Ramos (cell line): ENCODE results near the gene RILPL1.
"Not testable (repeated sequence)": the region's sequence is repeated elsewhere in the genome, so short reads cannot be mapped to it uniquely, and the experiment has no call there.

ENCODE experiments used
- in situ Hi-C: fragments of 300-500 bp; cut with MboI; formaldehyde crosslinking; loops from one replicate; pipeline ENCODE4 v1.14.3; 2022; ENCODE audit warnings: low sequenced_read_pairs; ENCODE audit not compliant: unreplicated experiment

The RILPL1 gene

DNA sequence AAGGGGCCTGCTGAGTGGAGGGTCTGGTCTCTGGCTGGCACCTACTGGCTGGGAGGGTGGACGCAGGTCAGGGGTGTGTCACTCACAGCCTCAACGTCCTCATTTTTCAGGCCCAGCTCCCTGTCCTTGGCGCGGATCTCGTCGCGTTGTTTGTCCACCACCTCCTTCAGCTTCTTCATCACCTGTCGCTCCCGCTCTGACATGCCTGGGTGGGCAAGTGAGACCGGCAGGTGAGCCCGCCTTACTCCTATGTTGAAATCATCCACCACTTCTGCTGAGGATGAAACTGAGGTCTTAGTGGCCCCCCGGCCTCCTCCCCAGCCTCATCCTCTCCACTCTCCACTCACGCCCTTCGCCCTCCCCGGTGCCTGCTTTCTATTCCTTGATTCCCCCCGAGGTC, 34.2 kb downstream of the RILPL1 start:
- in situ Hi-C loops, result no loop called here

DNA sequence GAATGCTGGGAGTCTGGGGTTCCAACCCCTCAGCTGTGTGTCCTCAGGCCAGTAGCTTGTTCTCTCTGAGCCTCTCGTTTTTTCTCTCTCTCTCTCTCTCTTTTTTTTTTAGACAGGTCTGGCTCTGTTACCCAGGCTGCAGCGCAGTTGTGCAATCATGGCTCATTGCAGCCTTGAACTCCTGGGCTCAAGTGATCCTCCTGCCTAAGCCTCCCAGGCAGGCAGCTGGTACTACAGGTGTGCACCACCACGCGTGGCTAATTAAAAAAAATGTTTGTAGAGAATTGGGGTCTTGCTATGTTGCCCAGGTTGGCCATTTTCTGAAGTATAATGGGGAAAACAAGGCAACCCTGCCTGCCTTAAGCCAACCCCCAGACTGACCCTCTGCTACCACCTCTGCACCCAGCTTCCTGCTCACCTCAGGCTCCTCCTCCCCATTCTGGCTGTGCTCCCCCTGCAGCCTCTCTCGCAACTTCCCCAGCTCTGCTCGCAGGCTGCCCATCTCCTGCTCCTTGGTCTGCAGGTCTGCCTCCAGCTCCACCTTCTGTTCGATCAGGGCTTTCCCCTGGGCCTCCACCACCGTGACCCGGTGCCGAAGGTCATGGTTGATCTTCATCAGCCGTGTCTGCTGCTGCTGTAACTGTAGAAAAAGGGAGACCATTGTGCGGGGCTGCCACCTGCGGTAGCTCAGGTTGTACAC, 35.2 kb downstream of the RILPL1 start:
- in situ Hi-C loops, result no loop called here

GRCh38 chr12:123497065-123497464, 36.5 kb downstream of the RILPL1 start:
- in situ Hi-C loops, result no loop called here

DNA sequence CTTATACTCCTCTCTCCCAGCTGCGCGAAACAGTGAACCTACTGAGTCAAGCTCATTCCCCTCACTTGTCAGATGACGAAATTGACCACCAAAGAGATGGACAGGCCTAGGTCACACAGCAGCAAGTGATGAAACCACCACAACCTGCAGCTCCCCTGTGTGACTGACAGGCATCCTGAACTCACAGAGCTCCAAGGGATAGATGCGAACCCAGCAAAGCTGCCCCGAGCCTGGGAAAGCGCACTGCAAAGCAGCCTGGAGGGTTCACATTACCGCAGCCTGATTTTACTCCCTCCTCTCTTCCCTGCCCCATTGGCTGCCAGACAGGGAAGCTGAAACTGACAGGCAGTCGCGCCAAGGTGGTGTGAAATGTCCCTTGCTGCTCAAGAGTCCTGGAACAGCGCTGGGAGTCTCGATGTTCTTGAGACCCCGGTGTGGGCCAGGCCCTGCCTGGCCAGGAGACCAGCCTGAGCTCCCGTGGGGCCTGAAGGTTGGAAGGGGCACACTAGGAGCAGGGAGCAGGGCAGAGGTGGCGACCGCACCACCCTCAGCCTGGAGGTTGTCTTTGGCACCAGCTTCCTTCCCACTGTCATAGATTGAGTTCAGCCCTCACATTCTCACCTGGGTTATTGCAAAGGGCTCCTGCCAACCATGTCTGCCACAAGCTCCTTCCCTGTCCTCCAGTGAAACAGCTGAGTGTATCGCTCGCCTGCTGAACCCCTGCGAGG, 39.2 kb downstream of the RILPL1 start:
- in situ Hi-C loops, result no loop called here

DNA sequence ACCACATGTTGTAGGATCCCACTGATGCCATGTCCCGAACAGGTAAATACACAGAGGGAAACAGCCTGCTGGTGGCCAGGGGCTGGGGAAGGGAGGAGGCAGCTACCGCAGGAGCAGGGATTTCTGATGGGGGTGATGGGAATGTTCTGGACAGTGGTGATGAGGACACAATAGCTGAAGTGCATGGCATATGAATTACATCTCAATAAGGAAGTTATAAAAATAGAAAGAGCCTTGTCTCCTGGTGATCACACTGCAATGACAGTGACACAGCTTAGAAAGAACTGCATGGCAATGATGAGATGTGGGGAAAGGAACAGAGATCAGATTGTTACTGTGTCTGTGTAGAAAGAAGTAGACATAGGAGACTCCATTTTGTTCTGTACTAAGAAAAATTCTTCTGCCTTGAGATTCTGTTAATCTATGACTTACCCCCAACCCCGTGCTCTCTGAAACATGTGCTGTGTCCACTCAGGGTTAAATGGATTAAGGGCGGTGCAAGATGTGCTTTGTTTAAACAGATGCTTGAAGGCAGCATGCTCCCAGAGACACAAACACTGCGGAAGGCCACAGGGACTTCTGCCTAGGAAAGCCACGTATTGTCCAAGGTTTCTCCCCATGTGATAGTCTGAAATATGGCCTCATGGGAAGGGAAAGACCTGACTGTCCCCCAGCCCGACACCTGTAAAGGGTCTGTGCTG, 41.0 kb downstream of the RILPL1 start:
- in situ Hi-C loops, result not testable (repeated sequence)

DNA sequence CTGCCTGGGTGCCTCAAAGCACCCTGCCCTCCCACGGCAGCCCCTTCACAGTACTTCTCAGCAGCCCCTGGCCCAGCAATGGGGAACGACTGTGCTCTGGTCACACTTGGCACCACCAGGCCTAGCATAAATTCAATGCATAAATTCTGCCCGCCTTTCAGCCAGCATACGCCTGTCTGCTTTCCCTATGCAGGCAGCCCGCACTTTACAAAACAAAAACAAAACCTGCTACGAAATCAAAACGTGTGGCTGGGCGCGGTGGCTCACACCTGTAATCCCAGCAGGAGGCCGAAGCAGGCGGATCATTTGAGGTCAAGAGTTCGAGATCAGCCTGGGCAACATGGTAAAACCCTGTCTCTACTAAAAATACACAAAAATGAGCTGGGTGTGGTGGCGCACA, 42.0 kb downstream of the RILPL1 start:
- in situ Hi-C loops, result no loop called here

DNA sequence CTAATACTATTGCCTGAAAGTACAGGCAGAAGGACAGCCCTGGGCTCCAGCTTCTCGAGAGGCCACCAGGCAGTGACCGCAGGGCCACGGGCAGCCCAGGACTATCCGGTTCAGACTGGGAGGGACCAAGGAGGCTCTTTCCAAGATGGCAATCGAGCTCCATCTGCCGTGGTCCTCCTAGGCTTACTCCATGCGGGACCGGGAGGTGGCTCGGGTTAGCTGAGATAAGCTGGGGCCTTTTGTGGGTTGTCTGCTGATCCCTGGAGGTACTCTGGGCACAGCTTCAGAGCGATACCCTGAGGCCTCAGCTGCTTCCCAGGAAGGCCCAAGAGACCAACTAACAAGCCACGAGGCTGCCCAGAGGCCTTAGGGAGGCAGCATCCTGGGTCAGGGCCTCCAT, 42.5 kb downstream of the RILPL1 start:
- in situ Hi-C loops, result no loop called here

DNA sequence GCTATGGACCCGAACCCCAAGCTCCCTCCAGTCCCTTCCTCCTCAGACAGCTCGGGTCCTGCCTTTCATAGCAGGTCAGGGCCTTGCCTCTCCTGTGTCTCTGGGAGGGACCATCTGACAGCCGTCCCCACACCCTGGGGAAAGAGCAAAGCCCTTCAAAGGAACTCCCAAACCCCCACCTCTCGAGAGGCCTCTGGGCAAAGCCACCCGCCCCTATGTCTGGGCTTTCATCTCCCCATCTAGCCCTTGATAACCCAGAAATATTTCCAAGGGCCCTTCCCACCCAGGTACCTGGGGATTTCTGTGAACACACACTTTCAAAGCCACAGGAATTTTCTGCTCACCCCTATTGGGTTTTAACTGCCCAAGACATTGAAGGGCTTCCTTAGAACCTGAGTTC, 43.4 kb downstream of the RILPL1 start:
- in situ Hi-C loops, result no loop called here

- in situ Hi-C loops, result no loop called here
Observed at GRCh38 chr12:123489580-123489979, 43.9 kb downstream of the RILPL1 start.

GRCh38 chr12:123488539-123489230, 44.8 kb downstream of the RILPL1 start:
- in situ Hi-C loops, result no loop called here

DNA sequence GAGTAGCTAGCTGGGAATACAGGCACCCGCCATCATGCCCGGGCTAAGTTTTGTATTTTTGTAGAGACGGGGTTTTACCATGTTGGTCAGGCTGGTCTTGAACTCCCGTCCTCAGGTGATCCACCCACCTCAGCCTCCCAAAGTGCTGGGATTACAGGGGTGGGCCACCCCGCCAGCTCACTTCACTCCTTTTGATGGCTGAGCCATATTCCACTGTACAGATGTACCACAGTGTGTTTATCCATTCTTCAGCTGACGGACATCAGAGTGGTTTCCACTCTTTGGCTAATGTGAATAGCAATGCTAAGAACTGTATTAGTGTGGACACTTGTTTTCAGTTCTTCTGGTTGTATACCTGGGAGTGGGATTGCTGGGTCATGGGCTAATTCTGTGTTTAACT, 46.1 kb downstream of the RILPL1 start:
- in situ Hi-C loops, result no loop called here

- in situ Hi-C loops, result no loop called here
Observed at GRCh38 chr12:123485756-123486155, 47.8 kb downstream of the RILPL1 start.

DNA sequence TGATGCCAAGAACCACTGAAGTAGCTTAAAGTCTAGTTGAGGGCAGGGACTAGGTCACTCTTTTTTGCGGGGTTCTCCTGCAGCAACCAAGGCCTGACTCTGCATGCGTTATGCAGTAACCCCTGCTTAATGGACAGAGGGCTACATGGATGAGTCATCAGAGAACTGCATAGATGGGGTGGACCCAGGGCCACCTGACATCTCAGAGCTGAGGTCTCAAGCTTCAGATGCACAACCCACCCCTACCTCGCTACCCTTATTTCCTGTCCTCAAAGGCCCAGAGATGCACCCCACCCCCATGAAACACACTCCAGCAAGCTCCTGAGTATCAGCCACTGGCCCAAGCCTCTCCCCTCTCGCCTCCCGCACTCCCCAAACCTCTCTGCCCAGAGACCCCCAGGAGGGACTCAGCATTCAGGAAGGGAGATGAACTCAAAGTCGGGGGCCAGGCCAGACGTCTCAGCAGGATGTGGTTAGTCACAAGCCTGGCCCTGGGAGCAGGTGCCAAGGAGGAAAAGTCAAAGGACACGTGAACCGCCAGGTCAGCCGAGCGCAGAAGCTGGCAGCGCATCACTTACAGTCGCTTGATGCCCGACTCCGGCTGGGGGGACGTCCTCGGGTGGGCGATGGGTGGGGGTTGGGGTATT, 49.8 kb downstream of the RILPL1 start:
- in situ Hi-C loops, result no loop called here

DNA sequence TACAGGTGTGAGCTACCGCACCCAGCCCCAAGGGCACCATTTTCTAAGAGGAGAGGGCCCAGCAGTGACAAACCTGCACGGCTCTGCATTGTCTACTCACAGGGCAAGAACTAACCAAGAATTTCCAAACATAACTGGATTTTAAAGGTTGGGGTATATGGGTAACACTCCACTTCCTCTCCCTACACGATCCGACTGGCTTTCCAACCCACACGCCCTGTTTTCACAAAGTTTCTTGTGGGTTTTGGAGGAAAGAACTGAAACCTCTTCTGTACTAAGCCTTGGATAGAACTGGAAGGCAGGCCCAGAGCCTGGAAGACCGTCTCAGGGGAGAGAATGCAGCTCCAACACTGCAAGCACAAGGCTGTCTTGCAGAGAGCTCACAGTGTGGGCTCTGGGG, 50.6 kb downstream of the RILPL1 start:
- in situ Hi-C loops, result no loop called here

DNA sequence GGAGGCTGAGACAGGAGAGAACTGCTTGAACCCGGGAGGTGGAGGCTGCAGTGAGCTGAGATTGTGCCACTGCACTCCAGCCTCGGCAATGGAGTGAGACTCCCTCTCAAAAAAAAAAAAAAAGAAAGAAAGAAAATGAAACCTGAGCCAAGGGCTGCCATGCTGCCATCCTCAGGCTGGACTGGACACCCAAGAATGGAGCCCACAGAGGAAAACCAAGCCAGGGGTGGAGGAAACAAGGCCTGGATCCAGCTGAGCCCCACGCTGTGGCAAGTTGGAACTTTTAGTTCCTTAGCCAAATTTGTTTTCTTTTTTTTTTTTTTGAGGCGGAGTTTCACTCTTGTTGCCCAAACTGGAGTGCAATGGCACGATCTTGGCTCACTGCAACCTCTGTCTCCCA, 52.3 kb downstream of the RILPL1 start:
- in situ Hi-C loops, result not testable (repeated sequence)

DNA sequence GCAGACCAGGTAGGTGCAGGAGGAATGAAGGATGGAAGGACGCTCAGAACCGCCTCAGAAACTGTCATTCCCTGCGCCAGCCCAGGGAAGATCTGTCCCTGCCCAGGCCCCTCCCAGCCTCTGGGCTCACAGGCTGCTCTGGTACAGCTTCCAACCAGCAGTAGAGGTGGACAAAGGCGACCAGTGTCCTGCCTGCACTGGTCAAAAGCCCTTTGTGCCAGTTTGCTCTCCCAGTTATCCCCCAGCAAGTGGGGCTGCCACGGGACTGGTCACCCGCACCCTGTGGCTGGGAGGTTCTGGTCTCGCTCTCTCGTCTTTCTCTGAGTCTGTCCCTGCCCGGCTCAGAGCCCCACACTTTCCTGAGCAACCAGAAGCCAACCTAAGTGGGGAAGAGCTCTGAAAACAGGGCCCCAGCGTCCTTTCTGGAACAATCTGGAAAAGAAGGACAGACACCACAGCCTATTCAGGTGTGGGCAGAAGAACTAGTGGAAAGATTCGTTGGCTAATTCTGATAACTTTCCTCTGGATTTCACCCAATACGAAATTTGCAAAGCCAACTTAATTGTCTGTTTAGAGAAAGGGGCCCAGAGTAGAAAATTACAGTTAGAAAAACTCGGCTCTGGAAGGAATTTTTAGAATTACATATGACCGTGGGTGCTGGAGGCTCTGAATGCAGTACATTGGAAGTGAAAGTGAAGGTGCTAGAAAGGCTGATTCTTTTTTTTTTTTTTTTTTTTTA, 53.9 kb downstream of the RILPL1 start:
- in situ Hi-C loops, result no loop called here

GRCh38 chr12:123478762-123479161, 54.8 kb downstream of the RILPL1 start:
- in situ Hi-C loops, result no loop called here

GRCh38 chr12:123478069-123478468, 55.5 kb downstream of the RILPL1 start:
- in situ Hi-C loops, result no loop called here

GRCh38 chr12:123475246-123475703, 58.2 kb downstream of the RILPL1 start:
- in situ Hi-C loops, result no loop called here
